Neural cell (in vitro differentiated cells): ENCODE results near the gene SLC27A1.

Source experiments
- CTCF ChIP-seq: fragments of 450-650 bp; IDR thresholded peaks from 2 replicates; pipeline ENCODE4 v1.5.1; 2014; ENCODE audit warnings: antibody characterized with exemption, mild to moderate bottlenecking, moderate library complexity; ENCODE audit not compliant: poor library complexity, severe bottlenecking
- EZH2 ChIP-seq: fragments of 200-600, 300-800 bp; shearing (Covaris generic), sonication (generic); IDR thresholded peaks from 2 replicates; pipeline ENCODE4 v1.6.1; 2014; ENCODE audit warnings: antibody characterized with exemption, low read length, borderline replicate concordance, mild to moderate bottlenecking; ENCODE audit not compliant: insufficient read depth, poor library complexity, severe bottlenecking
- MXI1 ChIP-seq: fragments of 450-650 bp; conservative IDR thresholded peaks from 2 replicates; pipeline ENCODE4 v1.6.1; 2014; ENCODE audit warnings: antibody characterized with exemption, mild to moderate bottlenecking; ENCODE audit not compliant: poor library complexity, severe bottlenecking
- POLR2AphosphoS5 ChIP-seq: IDR thresholded peaks from 2 replicates; pipeline ENCODE4 v1.6.1; 2012
- SMC3 ChIP-seq: fragments of 450-650 bp; conservative IDR thresholded peaks from 2 replicates; pipeline ENCODE4 v1.6.1; 2014; ENCODE audit warnings: antibody characterized with exemption, mild to moderate bottlenecking, moderate library complexity; ENCODE audit not compliant: poor library complexity
- TAF1 ChIP-seq: IDR thresholded peaks from 2 replicates; pipeline ENCODE4 v1.6.1; 2012; ENCODE audit warnings: low read depth
- TF ChIP-seq, protein P1 (sequence below): IDR thresholded peaks from 2 replicates; pipeline ENCODE4 v1.6.1; 2012; ENCODE audit warnings: borderline replicate concordance

DNA sequence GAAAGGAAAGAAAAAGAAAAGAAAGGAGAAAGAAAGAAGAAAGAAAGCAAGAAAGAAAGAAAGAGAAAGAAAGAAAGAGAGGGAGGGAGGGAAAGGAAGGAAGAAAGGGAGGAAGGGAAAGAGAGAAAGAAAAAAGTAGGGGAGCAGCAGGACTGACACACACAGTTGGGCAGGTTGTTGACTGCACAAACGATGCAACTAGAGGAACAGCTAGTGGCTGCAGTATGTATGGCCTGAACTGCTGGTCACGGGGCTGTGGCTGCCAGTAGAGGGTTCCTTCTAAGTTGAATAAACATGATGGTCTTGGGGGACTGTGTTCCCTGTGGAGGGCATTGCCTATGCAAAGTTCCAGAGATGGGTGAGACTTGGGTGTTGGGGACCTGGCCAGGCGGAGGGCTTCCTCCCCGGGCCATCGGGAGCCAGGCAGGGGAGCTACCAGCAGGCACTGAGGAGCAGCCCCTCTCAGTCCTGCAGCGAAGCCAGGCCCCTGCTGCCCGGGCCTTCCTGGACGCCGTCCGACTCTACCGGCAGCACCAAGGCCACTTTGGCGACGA lies 68.4 kb downstream of the SLC27A1 start:
- TF ChIP-seq EZH2 (no peak), CTCF (no peak), TAF1 (no peak), SMC3 (no peak), POLR2AphosphoS5 (no peak), MXI1 (no peak)
- TF ChIP-seq, protein P1, sequence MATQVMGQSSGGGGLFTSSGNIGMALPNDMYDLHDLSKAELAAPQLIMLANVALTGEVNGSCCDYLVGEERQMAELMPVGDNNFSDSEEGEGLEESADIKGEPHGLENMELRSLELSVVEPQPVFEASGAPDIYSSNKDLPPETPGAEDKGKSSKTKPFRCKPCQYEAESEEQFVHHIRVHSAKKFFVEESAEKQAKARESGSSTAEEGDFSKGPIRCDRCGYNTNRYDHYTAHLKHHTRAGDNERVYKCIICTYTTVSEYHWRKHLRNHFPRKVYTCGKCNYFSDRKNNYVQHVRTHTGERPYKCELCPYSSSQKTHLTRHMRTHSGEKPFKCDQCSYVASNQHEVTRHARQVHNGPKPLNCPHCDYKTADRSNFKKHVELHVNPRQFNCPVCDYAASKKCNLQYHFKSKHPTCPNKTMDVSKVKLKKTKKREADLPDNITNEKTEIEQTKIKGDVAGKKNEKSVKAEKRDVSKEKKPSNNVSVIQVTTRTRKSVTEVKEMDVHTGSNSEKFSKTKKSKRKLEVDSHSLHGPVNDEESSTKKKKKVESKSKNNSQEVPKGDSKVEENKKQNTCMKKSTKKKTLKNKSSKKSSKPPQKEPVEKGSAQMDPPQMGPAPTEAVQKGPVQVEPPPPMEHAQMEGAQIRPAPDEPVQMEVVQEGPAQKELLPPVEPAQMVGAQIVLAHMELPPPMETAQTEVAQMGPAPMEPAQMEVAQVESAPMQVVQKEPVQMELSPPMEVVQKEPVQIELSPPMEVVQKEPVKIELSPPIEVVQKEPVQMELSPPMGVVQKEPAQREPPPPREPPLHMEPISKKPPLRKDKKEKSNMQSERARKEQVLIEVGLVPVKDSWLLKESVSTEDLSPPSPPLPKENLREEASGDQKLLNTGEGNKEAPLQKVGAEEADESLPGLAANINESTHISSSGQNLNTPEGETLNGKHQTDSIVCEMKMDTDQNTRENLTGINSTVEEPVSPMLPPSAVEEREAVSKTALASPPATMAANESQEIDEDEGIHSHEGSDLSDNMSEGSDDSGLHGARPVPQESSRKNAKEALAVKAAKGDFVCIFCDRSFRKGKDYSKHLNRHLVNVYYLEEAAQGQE = no peak
